Karpas-422 (cell line): Measurements from ENCODE around the gene TSTD1. TPM values are rescaled to one million over a fixed set of nuclear protein-coding genes. Genes with fewer than 3 reads are reported as not detected.

ENCODE experiments used
- DNase-seq: peaks from one replicate; pipeline ENCODE4 v3.0.0-alpha.2; 2015
- H2AFZ ChIP-seq: fragments of 200-600 bp; sonication (generic); 2 replicates; pipeline ENCODE4 v1.6.1; 2014; ENCODE audit warnings: antibody characterized with exemption, low read length, mixed read lengths
- H3K27ac ChIP-seq: fragments of 200-600 bp; sonication (generic); 2 replicates; pipeline ENCODE4 v1.5.1; 2014; ENCODE audit warnings: mild to moderate bottlenecking, low read length, moderate library complexity
- H3K27me3 ChIP-seq: fragments of 200-600 bp; sonication (generic); 2 replicates; pipeline ENCODE4 v1.6.1; 2014; ENCODE audit warnings: low read length, mixed read lengths
- H3K36me3 ChIP-seq: fragments of 200-600 bp; sonication (generic); 2 replicates; pipeline ENCODE4 v1.6.1; 2014; ENCODE audit warnings: low read length, mixed read lengths; ENCODE audit not compliant: insufficient read depth
- H3K4me1 ChIP-seq: fragments of 200-600 bp; sonication (generic); 2 replicates; pipeline ENCODE4 v1.6.1; 2014; ENCODE audit warnings: mild to moderate bottlenecking, low read length, mixed read lengths
- H3K4me2 ChIP-seq: fragments of 200-600 bp; sonication (generic); 2 replicates; pipeline ENCODE4 v1.6.1; 2014; ENCODE audit warnings: low read length, low read depth, mild to moderate bottlenecking; ENCODE audit not compliant: poor library complexity, severe bottlenecking
- H3K4me3 ChIP-seq: fragments of 200-600 bp; sonication (generic); 2 replicates; pipeline ENCODE4 v1.5.1; 2014; ENCODE audit warnings: mild to moderate bottlenecking, antibody characterized with exemption, low read length, mixed read lengths
- H3K79me2 ChIP-seq: fragments of 200-600 bp; sonication (generic); 2 replicates; pipeline ENCODE4 v1.6.1; 2014; ENCODE audit warnings: mild to moderate bottlenecking, low read length, mixed read lengths
- H3K9ac ChIP-seq: fragments of 200-600 bp; sonication (generic); 2 replicates; pipeline ENCODE4 v1.6.0; 2014; ENCODE audit warnings: low read length
- H3K9me2 ChIP-seq: fragments of 200-600 bp; sonication (generic), shearing (Covaris generic); replicated peaks from 2 replicates; pipeline ENCODE4 v1.6.0; 2014; ENCODE audit warnings: mild to moderate bottlenecking, low read length, moderate library complexity; ENCODE audit not compliant: insufficient read depth
- H3K9me3 ChIP-seq: fragments of 300-700, 200-600 bp; sonication (generic); 2 replicates; pipeline ENCODE4 v1.6.1; 2014; ENCODE audit warnings: low read length, mixed read lengths
- H4K20me1 ChIP-seq: fragments of 200-600 bp; sonication (generic); 2 replicates; pipeline ENCODE4 v1.6.1; 2014; ENCODE audit warnings: mild to moderate bottlenecking, antibody characterized with exemption, low read length, low read depth; ENCODE audit not compliant: insufficient read depth
- total RNA-seq: library from RNA; depleted of rRNA; stranded (reverse); fragments of >200 nt; shearing (Covaris generic); gene quantifications from 2 replicates; pipeline ENCODE4 v1.2.3, GENCODE V29; 2014; ENCODE audit warnings: low replicate concordance

Gene TSTD1
- total RNA-seq, 1 experiment from 2014 or later: 16.0 TPM

DNA sequence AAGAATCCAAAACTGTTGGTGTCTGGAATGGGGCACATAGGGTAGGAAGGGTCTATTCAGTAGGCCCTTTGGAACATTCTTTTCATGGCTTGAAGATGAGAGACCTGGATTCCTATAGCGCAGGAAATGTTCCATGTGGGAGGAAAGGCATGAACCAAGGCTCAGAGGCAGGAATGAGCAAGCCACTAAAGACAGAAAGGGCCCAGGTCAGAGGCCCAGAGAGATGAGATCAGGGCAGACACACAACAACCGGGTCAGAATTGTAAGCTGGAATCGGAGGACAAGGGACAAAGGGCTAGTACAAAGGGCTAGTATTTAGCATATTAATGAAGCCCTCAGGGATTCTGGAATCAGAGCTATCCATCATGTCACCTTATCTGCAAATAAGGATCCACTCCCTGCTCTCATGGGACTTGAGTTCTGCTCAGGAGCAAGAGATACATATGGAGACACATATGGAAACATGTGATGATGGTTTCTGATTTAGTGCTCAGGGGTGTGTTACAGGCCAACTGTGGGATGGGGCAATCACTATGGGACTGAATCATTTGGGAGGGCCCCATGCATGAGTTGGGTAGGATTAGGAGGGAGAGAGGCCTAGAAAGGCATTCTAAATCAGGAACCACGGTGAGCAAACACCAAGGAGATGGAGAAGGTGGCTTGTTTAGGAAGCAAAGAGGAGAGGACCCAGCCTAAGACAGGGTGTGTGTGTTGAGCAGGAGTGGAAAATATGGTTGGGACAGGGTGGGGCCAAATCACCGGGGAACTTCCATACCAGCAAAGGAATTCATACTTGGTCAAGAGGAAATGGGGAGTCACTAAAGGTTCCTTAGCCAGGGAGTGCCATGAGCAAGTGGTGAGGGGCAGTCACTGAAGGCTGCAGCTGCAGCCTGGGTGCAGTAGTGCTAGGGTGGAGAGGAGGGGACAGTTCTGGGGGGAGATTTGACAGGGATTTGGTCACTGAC, 42.0 kb upstream of the TSTD1 start:
- Histone ChIP-seq H3K9ac (no peak overlapping the region), H3K4me3 (no peak overlapping the region), H4K20me1 (no peaks in the 10 kb centered on the region), H3K9me2 (no peaks in the 10 kb centered on the region), H3K4me2 (no peak overlapping the region), H3K27ac (no peak overlapping the region), H3K4me1 (no peaks in the 10 kb centered on the region), H3K79me2 (no peaks in the 10 kb centered on the region), H2AFZ (no peak overlapping the region), H3K27me3 (no peaks in the 10 kb centered on the region), H3K36me3 (no peaks in the 10 kb centered on the region), H3K9me3 (no peaks in the 10 kb centered on the region)
- DNase-seq: no peak

DNA sequence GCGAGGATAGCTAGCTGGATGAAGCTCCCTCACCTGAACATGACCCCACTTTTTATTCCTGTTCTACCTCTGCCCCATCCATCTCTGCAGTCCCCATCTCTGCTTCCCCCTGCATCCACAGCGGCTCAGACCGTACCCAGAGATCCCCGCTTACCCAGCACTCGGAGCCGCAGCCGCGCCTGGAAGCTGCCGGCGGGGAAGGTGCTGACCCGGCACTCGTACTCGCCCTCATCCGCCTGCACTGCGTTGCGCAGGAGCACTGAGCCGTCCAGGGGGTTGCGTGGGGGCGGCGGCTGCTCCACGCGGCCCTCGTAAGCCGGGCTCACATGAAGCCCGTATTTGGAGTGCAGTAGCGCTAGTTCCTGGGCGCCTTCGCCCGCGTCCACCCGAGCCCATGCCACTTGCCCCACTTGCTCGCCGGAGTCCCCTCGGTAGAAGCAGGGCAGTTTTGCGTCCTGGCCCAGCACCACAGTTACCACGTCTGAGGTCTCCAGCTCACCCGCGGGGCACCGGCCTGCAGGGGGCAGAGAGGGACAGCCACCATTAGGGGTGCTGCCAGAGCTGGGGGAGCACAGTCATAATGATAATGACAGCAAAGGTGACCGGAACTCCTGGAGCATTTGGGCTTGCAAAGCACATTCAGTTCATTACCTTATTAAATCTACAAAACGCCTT, 40.8 kb upstream of the TSTD1 start:
- Histone ChIP-seq H3K79me2 (no peaks in the 10 kb centered on the region), H3K36me3 (no peaks in the 10 kb centered on the region), H3K9me2 (no peaks in the 10 kb centered on the region), H3K27ac (no peak overlapping the region), H4K20me1 (no peaks in the 10 kb centered on the region), H3K4me3 (no peak overlapping the region), H3K9me3 (no peaks in the 10 kb centered on the region), H3K9ac (no peak overlapping the region), H3K27me3 (no peaks in the 10 kb centered on the region), H3K4me1 (no peaks in the 10 kb centered on the region), H2AFZ (no peak overlapping the region), H3K4me2 (no peak overlapping the region)
- peak; percentile 48 for DNase-seq

DNA sequence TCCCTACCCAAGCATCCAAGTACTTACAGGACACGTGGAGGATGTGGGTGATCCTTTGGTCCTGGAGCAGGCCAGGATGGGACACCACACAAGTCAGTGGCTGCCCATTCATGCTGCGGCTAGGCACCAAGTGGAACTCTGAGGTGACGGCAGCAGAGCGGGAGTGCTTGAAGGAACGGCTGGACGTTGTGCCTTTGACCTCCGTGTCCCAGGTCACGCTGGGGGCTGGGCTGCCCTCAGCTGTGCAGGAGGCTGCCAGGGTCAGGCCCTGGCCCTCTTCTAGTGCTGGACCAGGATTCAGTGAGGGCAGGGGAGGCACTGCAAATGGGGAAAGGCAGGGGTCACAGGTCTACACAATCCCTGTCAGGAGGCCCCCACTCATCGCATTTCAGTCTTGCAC, 38.7 kb upstream of the TSTD1 start:
- no peaks in the 10 kb centered on the region for H3K27me3 ChIP-seq
- H3K4me2 ChIP-seq: no peak overlapping the region
- no peak overlapping the region for H2AFZ ChIP-seq
- no peaks in the 10 kb centered on the region for H3K79me2 ChIP-seq
- no peak overlapping the region for H3K27ac ChIP-seq
- H3K9me3 ChIP-seq: no peaks in the 10 kb centered on the region
- no peaks in the 10 kb centered on the region for H3K4me1 ChIP-seq
- no peaks in the 10 kb centered on the region for H3K9me2 ChIP-seq
- DNase-seq: no peak
- no peak overlapping the region for H3K9ac ChIP-seq
- no peaks in the 10 kb centered on the region for H4K20me1 ChIP-seq
- H3K4me3 ChIP-seq: no peak overlapping the region
- no peaks in the 10 kb centered on the region for H3K36me3 ChIP-seq

DNA sequence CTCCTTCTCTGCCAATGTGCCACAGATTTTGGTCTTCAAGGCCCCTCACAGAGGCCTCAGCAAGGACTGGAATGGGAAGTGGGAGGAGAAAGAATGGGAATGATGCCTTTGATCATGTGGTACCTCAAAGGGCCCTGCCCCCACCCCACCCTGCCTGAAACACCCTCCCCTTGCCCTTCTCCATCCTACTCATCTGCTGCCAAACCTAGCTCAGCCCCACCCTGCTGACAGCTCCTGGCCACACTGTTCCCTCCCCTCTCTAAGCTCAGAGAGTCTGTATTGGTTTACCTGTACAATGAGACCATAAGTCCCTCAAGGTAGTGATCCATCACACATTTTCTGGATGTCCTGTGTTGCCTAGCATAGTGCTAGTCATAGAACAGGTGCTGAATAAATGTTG, 37.6 kb upstream of the TSTD1 start:
- H3K79me2 ChIP-seq: no peaks in the 10 kb centered on the region
- H3K36me3 ChIP-seq: no peaks in the 10 kb centered on the region
- no peak for DNase-seq

DNA sequence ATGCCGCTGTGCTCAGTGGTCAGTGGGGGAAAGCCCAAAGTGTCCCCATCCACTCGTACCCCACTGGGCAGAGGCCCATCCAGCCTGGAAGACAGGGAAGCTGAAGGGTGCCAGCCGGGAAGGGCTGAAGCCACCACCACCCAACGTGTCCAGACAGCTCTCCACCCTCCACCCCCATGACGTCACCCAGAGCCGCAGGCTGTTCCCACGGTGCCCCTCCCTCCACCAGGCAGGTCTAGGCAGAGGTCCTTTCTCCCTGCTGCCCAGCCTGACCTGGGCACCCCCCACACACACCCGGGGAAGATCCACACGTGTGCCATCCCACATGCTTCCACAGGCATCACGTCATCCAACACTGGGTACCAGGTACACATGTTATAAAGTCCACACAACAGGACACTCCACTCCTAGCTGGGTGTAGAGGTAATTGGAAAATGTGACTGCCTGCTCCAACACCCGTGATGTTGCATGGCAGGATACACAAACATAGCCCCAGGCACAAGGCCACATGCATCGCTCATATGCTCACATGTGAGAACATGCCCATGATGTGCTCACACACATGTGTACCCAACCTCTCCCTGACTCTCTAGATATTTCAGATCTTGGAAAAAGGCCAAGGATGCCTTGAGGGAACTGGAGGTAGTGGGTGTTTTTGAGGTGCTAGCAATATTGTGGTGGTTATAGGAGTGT, 36.1 kb upstream of the TSTD1 start:
- H3K36me3 ChIP-seq: no peaks in the 10 kb centered on the region
- no peak overlapping the region for H3K4me3 ChIP-seq
- H3K9me2 ChIP-seq: no peaks in the 10 kb centered on the region
- no peak for DNase-seq
- no peaks in the 10 kb centered on the region for H3K27me3 ChIP-seq
- no peak overlapping the region for H3K9ac ChIP-seq
- H3K9me3 ChIP-seq: no peaks in the 10 kb centered on the region
- H3K79me2 ChIP-seq: 0 out of 2 replicates have a peak, but pooled peaks cover 3% of the 10 kb centered on the region
- H3K4me1 ChIP-seq: peaks cover 10% of the 10 kb centered on the region
- no peaks in the 10 kb centered on the region for H4K20me1 ChIP-seq
- H2AFZ ChIP-seq: no peak overlapping the region
- no peak overlapping the region for H3K27ac ChIP-seq
- H3K4me2 ChIP-seq: no peak overlapping the region

More for the DNA sequence above, 37.6 kb upstream of the TSTD1 start:
- no peak overlapping the region for H3K9ac ChIP-seq
- H3K9me3 ChIP-seq: no peaks in the 10 kb centered on the region
- H3K27ac ChIP-seq: no peak overlapping the region
- no peaks in the 10 kb centered on the region for H3K9me2 ChIP-seq
- H3K4me2 ChIP-seq: no peak overlapping the region
- no peak overlapping the region for H2AFZ ChIP-seq
- no peaks in the 10 kb centered on the region for H3K4me1 ChIP-seq
- no peaks in the 10 kb centered on the region for H4K20me1 ChIP-seq
- no peaks in the 10 kb centered on the region for H3K27me3 ChIP-seq
- H3K4me3 ChIP-seq: no peak overlapping the region

DNA sequence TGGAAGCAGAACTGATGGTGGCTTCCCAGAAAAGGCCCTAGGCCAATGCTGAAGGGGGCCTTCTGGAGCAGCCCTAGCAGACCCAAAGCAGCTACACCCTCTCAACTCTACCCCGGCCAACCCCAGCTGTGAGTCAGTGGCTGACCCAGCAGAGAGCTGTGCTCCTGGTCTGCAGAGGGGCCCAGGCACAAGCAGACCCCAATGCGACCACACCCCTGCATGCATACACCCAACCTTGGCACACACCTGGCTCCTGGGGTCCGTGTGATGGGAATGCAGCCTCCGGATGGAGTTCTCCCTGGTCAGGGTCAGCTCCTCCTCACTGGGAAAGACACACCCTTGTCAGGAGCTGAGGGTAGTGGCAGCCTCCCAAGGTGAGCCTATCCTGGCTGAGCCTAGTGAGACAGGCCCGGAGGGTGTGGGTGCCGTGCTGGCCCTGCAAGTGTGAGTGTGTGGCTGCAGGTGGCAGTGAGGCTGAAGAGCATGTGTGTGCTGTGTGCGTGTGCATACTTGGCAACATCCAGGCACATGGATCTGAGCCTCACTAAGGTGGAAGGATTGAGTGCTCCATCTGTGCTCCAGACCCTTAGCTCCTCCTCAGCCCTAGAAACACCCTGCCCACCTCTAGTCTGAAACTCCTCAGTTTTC, 34.8 kb upstream of the TSTD1 start:
- Histone ChIP-seq H3K4me3 (no peak overlapping the region), H3K27ac (no peak overlapping the region), H3K79me2 (peaks cover 14% of the 10 kb centered on the region), H3K9ac (no peak overlapping the region), H3K4me1 (peaks cover 13% of the 10 kb centered on the region), H3K9me2 (no peaks in the 10 kb centered on the region), H4K20me1 (no peaks in the 10 kb centered on the region; the same call in 1 of the 2 replicates), H2AFZ (no peak overlapping the region), H3K9me3 (no peaks in the 10 kb centered on the region), H3K4me2 (no peak overlapping the region), H3K27me3 (no peaks in the 10 kb centered on the region), H3K36me3 (no peaks in the 10 kb centered on the region)
- DNase-seq: peak; percentile 52

DNA sequence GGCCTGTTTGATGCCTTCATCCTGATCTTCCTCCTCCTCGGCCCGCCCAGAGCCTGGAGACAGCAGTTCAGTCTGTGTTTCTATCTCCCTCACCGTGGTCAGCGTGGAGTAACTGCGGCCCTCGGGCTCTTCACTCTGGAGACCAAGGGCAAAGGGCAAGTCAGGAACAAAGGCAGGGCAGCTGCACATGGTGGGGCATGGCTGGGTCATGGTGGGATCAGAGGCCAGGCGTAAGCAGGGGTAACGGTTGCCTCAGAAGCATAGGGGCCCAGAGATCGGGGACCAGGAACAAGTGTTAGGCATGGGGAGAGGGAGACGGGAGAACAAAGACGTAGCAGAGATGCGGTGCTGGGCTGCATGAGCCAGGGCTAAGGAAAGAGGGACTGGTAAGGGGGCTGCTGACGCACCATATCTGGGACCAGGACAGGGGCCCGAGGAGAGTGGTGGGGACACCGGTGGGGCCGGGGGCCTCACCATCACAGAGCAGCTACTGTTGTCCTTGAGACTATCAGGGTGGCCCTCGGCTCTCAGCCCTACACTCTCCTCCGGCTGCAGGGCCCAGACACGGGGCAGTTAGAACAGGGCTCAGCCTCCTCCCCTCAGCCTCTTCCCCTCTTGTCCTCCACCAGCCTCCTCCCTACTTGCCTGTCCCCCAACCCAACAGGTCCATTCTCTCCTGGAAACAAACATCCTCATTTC, 34.1 kb upstream of the TSTD1 start:
- H2AFZ ChIP-seq: no peak overlapping the region
- H3K79me2 ChIP-seq: peaks cover 21% of the 10 kb centered on the region
- H3K36me3 ChIP-seq: no peaks in the 10 kb centered on the region
- DNase-seq: no peak
- H4K20me1 ChIP-seq: no peaks in the 10 kb centered on the region; the same call in 1 of the 2 replicates
- H3K9me2 ChIP-seq: no peaks in the 10 kb centered on the region
- no peaks in the 10 kb centered on the region for H3K9me3 ChIP-seq
- H3K4me2 ChIP-seq: no peak overlapping the region
- no peak overlapping the region for H3K9ac ChIP-seq
- no peak overlapping the region for H3K4me3 ChIP-seq
- H3K27me3 ChIP-seq: no peaks in the 10 kb centered on the region
- H3K4me1 ChIP-seq: peaks cover 20% of the 10 kb centered on the region
- H3K27ac ChIP-seq: no peak overlapping the region
